NCI-H69 (cell line): Measurements from ENCODE around the gene AZGP1.
"Not testable (repeated sequence)": the region's sequence is repeated elsewhere in the genome, so short reads cannot be mapped to it uniquely, and the experiment has no call there.

Source experiments
- DNase-seq: peaks from one replicate; lab custom pipeline; 2025; lab: John Stamatoyannopoulos, UW

The AZGP1 gene

GRCh38 chr7:99952649-99953048 is 23.2 kb downstream of the AZGP1 start:
- not testable (repeated sequence) for DNase-seq

GRCh38 chr7:99950819-99951218 is 25.0 kb downstream of the AZGP1 start:
- not testable (repeated sequence) for DNase-seq

GRCh38 chr7:99949645-99950228 is 26.1 kb downstream of the AZGP1 start:
- DNase-seq = peak; percentile 14

GRCh38 chr7:99947608-99948007 is 28.2 kb downstream of the AZGP1 start:
- no peak for DNase-seq

GRCh38 chr7:99944497-99945070 is 31.2 kb downstream of the AZGP1 start:
- DNase-seq = peak; percentile 45

GRCh38 chr7:99943641-99944496 is 32.0 kb downstream of the AZGP1 start:
- DNase-seq = peak; percentile 73

GRCh38 chr7:99938296-99938695 is 37.5 kb downstream of the AZGP1 start:
- DNase-seq = no peak

GRCh38 chr7:99935009-99935408 is 40.8 kb downstream of the AZGP1 start:
- DNase-seq = not testable (repeated sequence)

- no peak for DNase-seq
Measured at GRCh38 chr7:99930376-99930775, 45.5 kb downstream of the AZGP1 start.

- no peak for DNase-seq
Measured at GRCh38 chr7:99929730-99930053, 46.1 kb downstream of the AZGP1 start.

GRCh38 chr7:99928994-99929729 is 46.7 kb downstream of the AZGP1 start, which contains the start of gene GJC3:
GJC3 (minus strand) TSS chr7:99929620; CDS start chr7:99929620, 0 bp downstream.
- DNase-seq = peak; percentile 82

GRCh38 chr7:99928188-99928587 is 47.6 kb downstream of the AZGP1 start:
- no peak for DNase-seq

GRCh38 chr7:99927536-99927935 is 48.3 kb downstream of the AZGP1 start:
- no peak for DNase-seq

- no peak for DNase-seq
Measured at GRCh38 chr7:99926321-99926720, 49.5 kb downstream of the AZGP1 start.

- DNase-seq = no peak
Measured at GRCh38 chr7:99923200-99923599, 52.6 kb downstream of the AZGP1 start.

GRCh38 chr7:99920149-99920548 is 55.7 kb downstream of the AZGP1 start:
- DNase-seq = no peak

- no peak for DNase-seq
Measured at GRCh38 chr7:99919814-99920112, 56.1 kb downstream of the AZGP1 start.

- DNase-seq = peak; percentile 94
Measured at GRCh38 chr7:99918959-99919813, 56.6 kb downstream of the AZGP1 start, which contains the start of gene TRIM4. TRIM4 (minus strand) TSS chr7:99919530; CDS start chr7:99919401, 129 bp downstream.
